CD4-positive, alpha-beta T cell treated with Interferon gamma for 1 hour (primary cell): ENCODE results near the gene TMPRSS11A.

Source experiments
- DNase-seq: peaks from one replicate; pipeline ENCODE4 v3.0.0-alpha.2; 2020

TMPRSS11A gene

GRCh38 chr4:67963356-67963755, at the start of gene TMPRSS11A:
Gene TMPRSS11A (minus strand): TSS chr4:67963493. CDS start chr4:67963393, 100 bp downstream.
- DNase-seq = no peak

- DNase-seq = no peak
Observed at GRCh38 chr4:68011684-68012083, 48.4 kb upstream of the TMPRSS11A start.

GRCh38 chr4:68002906-68003305, 39.6 kb upstream of the TMPRSS11A start:
- no peak for DNase-seq

- no peak for DNase-seq
Observed at GRCh38 chr4:67996127-67996526, 32.8 kb upstream of the TMPRSS11A start.

- DNase-seq = no peak
Observed at GRCh38 chr4:67988991-67989390, 25.7 kb upstream of the TMPRSS11A start.

GRCh38 chr4:67983333-67983732, 20.0 kb upstream of the TMPRSS11A start:
- DNase-seq = no peak

GRCh38 chr4:67980512-67980911, 17.2 kb upstream of the TMPRSS11A start:
- DNase-seq = no peak

GRCh38 chr4:67973608-67974007, 10.3 kb upstream of the TMPRSS11A start:
- DNase-seq = no peak

GRCh38 chr4:67954890-67955289, 8.4 kb downstream of the TMPRSS11A start:
- DNase-seq = no peak

- DNase-seq = no peak
Observed at GRCh38 chr4:67941074-67941473, 22.2 kb downstream of the TMPRSS11A start.

GRCh38 chr4:67940506-67940905, 22.8 kb downstream of the TMPRSS11A start:
- no peak for DNase-seq

GRCh38 chr4:67939195-67939594, 24.1 kb downstream of the TMPRSS11A start:
- DNase-seq = no peak

GRCh38 chr4:67935888-67936287, 27.4 kb downstream of the TMPRSS11A start:
- DNase-seq = no peak

GRCh38 chr4:67934628-67935027, 28.7 kb downstream of the TMPRSS11A start:
- DNase-seq = no peak

- no peak for DNase-seq
Observed at GRCh38 chr4:67933755-67934154, 29.5 kb downstream of the TMPRSS11A start.

- DNase-seq = no peak
Observed at GRCh38 chr4:67933038-67933437, 30.3 kb downstream of the TMPRSS11A start.

- DNase-seq = no peak
Observed at GRCh38 chr4:67931256-67931655, 32.0 kb downstream of the TMPRSS11A start.

- no peak for DNase-seq
Observed at GRCh38 chr4:67929426-67929825, 33.9 kb downstream of the TMPRSS11A start.

GRCh38 chr4:67928546-67928945, 34.7 kb downstream of the TMPRSS11A start:
- DNase-seq = no peak

- DNase-seq = no peak
Observed at GRCh38 chr4:67927251-67927650, 36.0 kb downstream of the TMPRSS11A start.

GRCh38 chr4:67926485-67926884, 36.8 kb downstream of the TMPRSS11A start:
- no peak for DNase-seq

- DNase-seq = no peak
Observed at GRCh38 chr4:67922697-67923096, 40.6 kb downstream of the TMPRSS11A start.

GRCh38 chr4:67918428-67918827, 44.9 kb downstream of the TMPRSS11A start:
- no peak for DNase-seq

GRCh38 chr4:67915400-67915966, 47.8 kb downstream of the TMPRSS11A start:
- no peak for DNase-seq

GRCh38 chr4:67912080-67912479, 51.2 kb downstream of the TMPRSS11A start:
- DNase-seq = no peak

- DNase-seq = no peak
Observed at GRCh38 chr4:67911638-67912037, 51.7 kb downstream of the TMPRSS11A start.
